Trophoblast cell (in vitro differentiated cells and primary cell): ENCODE data around the gene SLC35F3.

ENCODE experiments used
- DNase-seq, 2 donors: peaks; one replicate each; pipeline ENCODE4 v3.0.0-alpha.2; 2016
- H2AFZ ChIP-seq: 2 replicates; pipeline ENCODE4 v1.6.1; 2013; ENCODE audit warnings: low read length, moderate library complexity, mild to moderate bottlenecking; ENCODE audit not compliant: insufficient read depth, poor library complexity
- H2AK5ac ChIP-seq: 2 replicates; pipeline ENCODE4 v1.6.1; 2013; ENCODE audit warnings: mild to moderate bottlenecking, low read length
- H2BK120ac ChIP-seq: 2 replicates; pipeline ENCODE4 v1.6.1; 2013; ENCODE audit warnings: low read length, mild to moderate bottlenecking, moderate library complexity; ENCODE audit not compliant: insufficient read depth, poor library complexity
- H2BK12ac ChIP-seq: 2 replicates; pipeline ENCODE4 v1.6.1; 2013; ENCODE audit warnings: mild to moderate bottlenecking, low read length, moderate library complexity
- H2BK5ac ChIP-seq: 2 replicates; pipeline ENCODE4 v1.6.1; 2013; ENCODE audit warnings: low read length, low read depth, moderate library complexity, mild to moderate bottlenecking; ENCODE audit not compliant: poor library complexity
- H3K14ac ChIP-seq: 2 replicates; pipeline ENCODE4 v1.6.1; 2013; ENCODE audit warnings: mild to moderate bottlenecking, low read length
- H3K18ac ChIP-seq: 2 replicates; pipeline ENCODE4 v1.6.1; 2013; ENCODE audit warnings: mild to moderate bottlenecking, low read length
- H3K23ac ChIP-seq: 2 replicates; pipeline ENCODE4 v1.6.1; 2013; ENCODE audit warnings: low read length
- H3K27ac ChIP-seq: 2 replicates; pipeline ENCODE4 v1.5.1; 2013; ENCODE audit warnings: low read depth, mild to moderate bottlenecking, inconsistent platforms, low read length, moderate library complexity
- H3K27me3 ChIP-seq: 2 replicates; pipeline ENCODE4 v1.6.1; 2013; ENCODE audit warnings: inconsistent platforms, mild to moderate bottlenecking, low read length, moderate library complexity; ENCODE audit not compliant: insufficient read depth
- H3K36me3 ChIP-seq, 2 experiments: 1 replicate in 1 of 2; 2 replicates in 1 of 2; pipeline ENCODE4 v1.6.1; 2013; ENCODE audit warnings: low read length in 2 of 2, mild to moderate bottlenecking in 2 of 2, moderate library complexity in 1 of 2; ENCODE audit not compliant: insufficient read depth in 2 of 2, control insufficient read depth in 1 of 2
- H3K4ac ChIP-seq: 2 replicates; pipeline ENCODE4 v1.6.1; 2013; ENCODE audit warnings: low read depth, mild to moderate bottlenecking, low read length, moderate library complexity
- H3K4me1 ChIP-seq, 2 experiments: 1 replicate in 1 of 2; 2 replicates in 1 of 2; pipeline ENCODE4 v1.6.1; 2013; ENCODE audit warnings: low read length in 2 of 2, mild to moderate bottlenecking in 2 of 2, moderate library complexity in 1 of 2; ENCODE audit not compliant: insufficient read depth in 2 of 2, control insufficient read depth in 1 of 2
- H3K4me2 ChIP-seq: 2 replicates; pipeline ENCODE4 v1.6.1; 2013; ENCODE audit warnings: inconsistent platforms, mild to moderate bottlenecking, low read length, moderate library complexity
- H3K4me3 ChIP-seq: 2 replicates; pipeline ENCODE4 v1.5.1; 2013; ENCODE audit warnings: mild to moderate bottlenecking, low read depth, low read length, inconsistent platforms
- H3K79me1 ChIP-seq: one replicate; pipeline ENCODE4 v1.6.1; 2013; ENCODE audit warnings: low read length
- H3K79me2 ChIP-seq: 2 replicates; pipeline ENCODE4 v1.6.1; 2013; ENCODE audit warnings: low read length, mild to moderate bottlenecking; ENCODE audit not compliant: control insufficient read depth, insufficient read depth, poor library complexity
- H3K9ac ChIP-seq: 2 replicates; pipeline ENCODE4 v1.6.1; 2013; ENCODE audit warnings: mild to moderate bottlenecking, low read length
- H3K9me3 ChIP-seq: 2 replicates; pipeline ENCODE4 v1.6.1; 2013; ENCODE audit warnings: low read depth, mild to moderate bottlenecking, control low read depth, inconsistent platforms, low read length; ENCODE audit not compliant: insufficient read depth
- H4K12ac ChIP-seq: 2 replicates; pipeline ENCODE4 v1.6.1; 2013; ENCODE audit warnings: low read depth, mild to moderate bottlenecking, low read length, moderate library complexity
- H4K8ac ChIP-seq: 2 replicates; pipeline ENCODE4 v1.6.1; 2013; ENCODE audit warnings: low read depth, mild to moderate bottlenecking, low read length, moderate library complexity
- H4K91ac ChIP-seq: one replicate; pipeline ENCODE4 v1.6.1; 2013; ENCODE audit warnings: low read depth, mild to moderate bottlenecking, low read length, moderate library complexity
- WGBS: extraction: QIAGEN DNeasy Blood & Tissue Kit; methylation state at CpG from one replicate; pipeline ENCODE4 v1.1.7; 2013; ENCODE audit warnings: missing lambda C conversion rate; ENCODE audit not compliant: insufficient read length, insufficient coverage; ENCODE audit errors: extremely low coverage; 5-methylcytosine and 5-hydroxymethylcytosine counted together

The SLC35F3 gene

DNA sequence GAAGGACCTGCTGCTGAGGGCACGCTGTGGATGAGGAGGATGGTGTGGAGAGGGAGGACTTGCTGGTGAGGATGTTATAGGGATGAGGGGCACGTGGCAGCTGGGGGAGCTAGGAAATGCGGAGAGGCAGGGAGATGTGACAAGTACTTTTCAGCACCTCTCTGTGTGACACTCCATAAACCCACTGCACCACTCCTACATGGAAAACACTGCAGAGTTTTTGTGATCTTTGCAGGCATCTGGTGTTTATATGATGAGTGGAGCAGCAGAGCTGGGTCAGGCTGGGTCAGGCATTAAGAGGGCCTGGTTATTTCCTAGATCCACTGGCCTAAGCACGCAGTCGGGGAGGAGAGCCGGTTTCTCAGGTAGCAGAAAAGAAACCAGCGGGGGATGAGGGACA is 301.5 kb downstream of the SLC35F3 start:
- H2BK12ac ChIP-seq: no peak overlapping the region
- no peak overlapping the region for H2BK5ac ChIP-seq
- H4K91ac ChIP-seq: no peak overlapping the region
- H3K9me3 ChIP-seq: peaks cover 3% of the 10 kb centered on the region
- no peaks in the 10 kb centered on the region for H3K79me2 ChIP-seq
- no peak overlapping the region for H3K27ac ChIP-seq
- DNase-seq: no peak
- no peak overlapping the region for H3K4me3 ChIP-seq
- H3K23ac ChIP-seq: no peak overlapping the region
- peaks cover 4 to 6% of the 10 kb centered on the region in 2 experiments for H3K4me1 ChIP-seq
- WGBS: no CpG with 5 or more reads among the region's 7 CpGs
- peaks cover 2% of the 10 kb centered on the region for H3K79me1 ChIP-seq
- H2AK5ac ChIP-seq: no peak overlapping the region
- no peak overlapping the region for H4K8ac ChIP-seq
- H2AFZ ChIP-seq: no peak overlapping the region
- H3K14ac ChIP-seq: no peak overlapping the region
- H3K27me3 ChIP-seq: no peaks in the 10 kb centered on the region
- no peaks in the 10 kb centered on the region for H3K36me3 ChIP-seq
- no peak overlapping the region for H3K18ac ChIP-seq
- no peak overlapping the region for H4K12ac ChIP-seq
- no peak overlapping the region for H3K4ac ChIP-seq
- H2BK120ac ChIP-seq: no peak overlapping the region
- H3K9ac ChIP-seq: no peak overlapping the region
- H3K4me2 ChIP-seq: no peak overlapping the region

DNA sequence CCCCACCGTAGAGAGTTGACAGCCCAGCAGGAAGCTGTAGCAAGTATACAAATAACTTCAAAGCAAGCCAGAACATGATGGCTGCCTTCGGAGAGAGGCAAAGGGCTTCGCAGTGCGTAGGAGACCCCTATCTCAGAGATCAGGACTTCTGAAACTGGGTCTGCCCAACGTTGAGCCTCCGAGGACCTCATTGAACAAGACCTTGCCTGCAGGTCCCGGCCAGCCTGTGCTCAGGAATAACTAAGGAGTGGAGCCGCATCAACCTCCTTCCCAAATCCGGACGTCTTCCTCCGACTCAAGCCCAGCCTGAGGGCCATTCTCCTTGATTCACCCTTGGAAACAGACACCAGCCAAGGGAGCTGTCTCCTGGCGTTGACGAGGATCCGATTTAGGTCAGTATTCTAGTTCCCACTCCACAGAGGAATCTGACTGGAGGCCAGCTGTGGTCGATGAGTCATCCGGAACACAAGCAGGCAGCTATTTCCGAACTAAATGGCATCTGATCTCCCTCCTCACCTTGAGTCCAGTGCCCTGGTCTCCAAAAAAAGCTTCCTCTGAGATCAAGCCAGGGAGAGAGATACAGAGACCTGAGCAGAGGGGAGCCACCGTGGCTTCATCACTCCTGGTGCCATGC is 302.3 kb downstream of the SLC35F3 start:
- Histone ChIP-seq H3K4ac (no peak overlapping the region), H3K4me2 (no peak overlapping the region), H2BK120ac (no peak overlapping the region), H3K23ac (no peak overlapping the region), H3K9me3 (peaks cover 3% of the 10 kb centered on the region), H2AK5ac (no peak overlapping the region), H4K8ac (no peak overlapping the region), H3K14ac (no peak overlapping the region), H3K4me3 (no peak overlapping the region), H3K18ac (no peak overlapping the region), H3K79me1 (peaks cover 2% of the 10 kb centered on the region), H4K91ac (no peak overlapping the region), H2BK5ac (no peak overlapping the region), H3K27ac (no peak overlapping the region), H3K79me2 (no peaks in the 10 kb centered on the region), H2BK12ac (no peak overlapping the region), H3K27me3 (no peaks in the 10 kb centered on the region), H3K4me1 (peaks cover 4 to 6% of the 10 kb centered on the region in 2 experiments), H3K9ac (no peak overlapping the region), H3K36me3 (no peaks in the 10 kb centered on the region), H2AFZ (no peak overlapping the region), H4K12ac (no peak overlapping the region)
- peak; percentile 46 to 69 for DNase-seq
- no CpG with 5 or more reads among the region's 18 CpGs for WGBS

DNA sequence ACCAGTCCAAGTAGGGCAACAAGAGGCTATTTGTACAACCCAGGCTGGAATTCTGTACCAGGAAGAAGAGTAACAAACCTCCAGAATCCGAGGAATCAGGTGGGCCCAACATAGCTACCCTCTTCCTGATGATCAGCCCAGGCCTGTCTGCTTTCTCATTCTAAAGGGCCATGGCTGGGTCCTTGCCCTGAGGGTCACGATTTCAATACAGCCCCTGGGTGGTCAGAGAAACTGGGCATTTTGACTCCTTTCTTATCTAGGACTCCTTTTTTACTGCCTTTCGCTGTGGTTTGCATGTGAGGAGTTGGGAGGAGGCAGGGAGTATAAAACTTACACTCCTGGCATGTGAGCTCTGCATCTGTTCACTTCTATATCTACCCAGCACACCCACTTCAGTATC is 303.9 kb downstream of the SLC35F3 start:
- H4K12ac ChIP-seq: no peak overlapping the region
- H3K4me2 ChIP-seq: no peak overlapping the region
- no CpG with 5 or more reads among the region's 3 CpGs for WGBS
- H2BK12ac ChIP-seq: no peak overlapping the region
- H3K18ac ChIP-seq: no peak overlapping the region
- no peaks in the 10 kb centered on the region for H3K79me2 ChIP-seq
- peaks cover 2% of the 10 kb centered on the region for H3K79me1 ChIP-seq
- no peak overlapping the region for H2BK5ac ChIP-seq
- H3K4me1 ChIP-seq: peaks cover 4 to 6% of the 10 kb centered on the region in 2 experiments
- H2BK120ac ChIP-seq: no peak overlapping the region
- H2AFZ ChIP-seq: no peak overlapping the region
- no peak overlapping the region for H2AK5ac ChIP-seq
- H3K27me3 ChIP-seq: peaks cover 3% of the 10 kb centered on the region
- H3K14ac ChIP-seq: no peak overlapping the region
- no peak overlapping the region for H3K9ac ChIP-seq
- DNase-seq: no peak
- no peak overlapping the region for H3K27ac ChIP-seq
- H4K8ac ChIP-seq: no peak overlapping the region
- H3K4me3 ChIP-seq: no peak overlapping the region
- peaks cover 3% of the 10 kb centered on the region for H3K9me3 ChIP-seq
- no peak overlapping the region for H3K23ac ChIP-seq
- H3K4ac ChIP-seq: no peak overlapping the region
- no peaks in the 10 kb centered on the region for H3K36me3 ChIP-seq
- no peak overlapping the region for H4K91ac ChIP-seq

DNA sequence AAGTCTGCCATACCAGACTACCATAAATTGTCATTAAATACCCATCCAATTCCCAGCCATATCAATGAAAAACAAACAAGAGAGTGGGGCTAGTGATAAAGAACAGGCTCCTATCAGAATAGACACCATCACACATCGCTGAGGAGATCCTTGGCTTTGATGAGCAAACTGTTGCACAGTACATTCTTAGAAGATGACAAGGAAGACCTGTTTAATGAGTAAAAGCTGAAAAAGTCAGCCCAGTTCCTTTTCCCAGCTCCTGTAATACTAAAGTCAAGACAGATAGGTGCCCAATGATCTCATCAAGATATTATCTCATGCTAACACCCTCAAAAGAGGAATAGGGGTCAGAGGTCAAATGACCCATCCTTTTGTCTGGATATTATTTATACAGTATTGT is 304.3 kb downstream of the SLC35F3 start:
- no peak overlapping the region for H2BK12ac ChIP-seq
- no peak overlapping the region for H3K4me2 ChIP-seq
- H3K4me3 ChIP-seq: no peak overlapping the region
- peaks cover 4 to 6% of the 10 kb centered on the region in 2 experiments for H3K4me1 ChIP-seq
- no peak overlapping the region for H4K91ac ChIP-seq
- H3K9ac ChIP-seq: no peak overlapping the region
- no peak overlapping the region for H2BK120ac ChIP-seq
- peaks cover 2% of the 10 kb centered on the region for H3K79me1 ChIP-seq
- H3K27me3 ChIP-seq: peaks cover 7% of the 10 kb centered on the region
- peak; percentile 46 to 80 for DNase-seq
- no peak overlapping the region for H4K12ac ChIP-seq
- no peak overlapping the region for H3K27ac ChIP-seq
- H2AK5ac ChIP-seq: no peak overlapping the region
- H3K23ac ChIP-seq: no peak overlapping the region
- no peaks in the 10 kb centered on the region for H3K36me3 ChIP-seq
- no peak overlapping the region for H2AFZ ChIP-seq
- H3K79me2 ChIP-seq: no peaks in the 10 kb centered on the region
- no peak overlapping the region for H2BK5ac ChIP-seq
- no peak overlapping the region for H3K4ac ChIP-seq
- no CpG with 5 or more reads among the region's 1 CpG for WGBS
- H3K18ac ChIP-seq: no peak overlapping the region
- peaks cover 3% of the 10 kb centered on the region for H3K9me3 ChIP-seq
- no peak overlapping the region for H3K14ac ChIP-seq
- H4K8ac ChIP-seq: no peak overlapping the region
